Measurements from ENCODE around the gene CD19.

Gene CD19

GRCh38 chr16:28980929-28981328 is 49.2 kb downstream of the CD19 start:
- no peak for DNase-seq

DNA sequence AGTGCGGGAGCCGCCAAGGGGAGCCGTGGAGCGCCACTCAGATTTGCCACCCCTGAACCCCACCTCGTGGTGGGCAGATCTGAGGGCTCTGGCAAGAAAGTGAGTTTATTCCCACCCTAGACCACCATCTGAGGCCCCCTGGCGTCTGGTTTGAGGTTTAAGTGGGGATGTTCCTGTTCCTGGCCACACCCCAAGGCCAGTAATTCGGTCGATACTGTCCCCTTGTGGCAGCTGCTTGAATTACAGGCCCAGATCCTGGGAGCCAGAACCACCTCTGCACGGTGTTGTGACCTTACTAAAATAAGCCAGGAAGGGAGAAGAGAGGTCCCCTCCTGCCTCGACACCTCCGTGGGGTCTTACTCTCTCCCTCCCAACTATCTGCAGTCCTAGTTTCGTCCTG is 49.7 kb downstream of the CD19 start:
- no peak for DNase-seq

- DNase-seq = no peak
These were observed 50.6 kb downstream of the CD19 start for GRCh38 chr16:28982418-28982817.

DNA sequence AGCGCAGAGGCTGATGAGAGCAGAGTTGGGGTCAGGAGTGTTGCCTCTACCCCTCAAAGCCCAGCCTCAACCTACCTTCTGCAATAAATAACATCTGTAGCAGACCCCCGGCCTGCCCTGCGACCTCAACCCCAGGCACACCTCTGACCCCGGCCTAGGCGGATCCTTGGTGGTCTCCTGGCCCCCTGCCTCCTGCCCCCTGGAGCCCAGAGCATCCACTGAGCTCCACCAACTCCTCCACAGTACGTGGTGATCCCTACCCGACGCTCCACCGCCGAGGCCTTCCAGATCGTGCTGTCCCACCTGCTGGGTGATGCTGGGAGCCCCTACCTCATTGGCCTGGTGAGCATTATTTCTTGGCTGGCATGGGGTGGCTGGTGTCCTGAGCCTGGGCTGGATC is 51.2 kb downstream of the CD19 start:
- no peak for DNase-seq

- DNase-seq = no peak
These were observed 51.9 kb downstream of the CD19 start for GRCh38 chr16:28983644-28984043.

DNA sequence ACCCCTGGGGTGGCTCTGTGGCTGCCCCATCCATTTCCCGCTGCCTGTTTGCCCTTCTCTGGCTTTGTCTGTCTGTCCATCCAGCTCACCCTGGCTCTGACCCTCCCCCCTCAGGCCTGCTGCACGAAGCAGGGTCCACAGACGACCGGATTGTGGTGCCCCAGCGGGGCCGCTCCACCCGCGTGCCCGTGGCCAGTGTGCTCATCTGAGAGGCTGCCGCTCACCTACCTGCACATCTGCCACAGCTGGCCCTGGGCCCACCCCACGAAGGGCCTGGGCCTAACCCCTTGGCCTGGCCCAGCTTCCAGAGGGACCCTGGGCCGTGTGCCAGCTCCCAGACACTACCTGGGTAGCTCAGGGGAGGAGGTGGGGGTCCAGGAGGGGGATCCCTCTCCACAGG is 52.3 kb downstream of the CD19 start:
- DNase-seq = no peak

DNA sequence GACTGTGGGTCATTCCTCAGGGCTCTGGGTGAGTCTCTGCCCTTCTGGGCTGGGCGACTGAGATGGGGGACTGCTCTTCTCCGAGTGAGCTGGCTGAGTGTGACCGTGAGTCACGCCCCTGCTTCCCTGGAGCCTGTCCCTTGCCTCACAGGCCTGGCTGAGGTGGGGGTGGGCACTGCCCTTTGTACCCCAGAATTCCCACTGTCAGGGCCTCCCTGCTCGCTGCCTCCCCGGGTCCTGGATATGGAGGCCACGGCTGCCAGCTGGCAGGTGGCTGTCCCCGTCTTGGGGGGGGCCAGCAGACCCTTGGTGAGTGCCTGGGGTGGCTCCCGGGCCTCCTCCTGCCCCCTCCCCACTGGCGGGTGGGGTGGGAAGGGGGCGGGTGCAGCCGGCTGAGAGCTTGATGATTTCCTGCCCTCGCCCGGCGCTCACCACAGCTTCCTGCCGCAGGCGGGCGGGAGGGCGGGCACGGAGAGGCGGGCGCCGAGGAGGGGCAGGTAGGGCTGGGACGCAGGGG is 52.9 kb downstream of the CD19 start, which contains the start of gene LAT:
Gene LAT (plus strand): TSS at position 434 of the 517 bp plus-strand sequence. CDS start 366 bp downstream, outside the sequence.
- no peak for DNase-seq

DNA sequence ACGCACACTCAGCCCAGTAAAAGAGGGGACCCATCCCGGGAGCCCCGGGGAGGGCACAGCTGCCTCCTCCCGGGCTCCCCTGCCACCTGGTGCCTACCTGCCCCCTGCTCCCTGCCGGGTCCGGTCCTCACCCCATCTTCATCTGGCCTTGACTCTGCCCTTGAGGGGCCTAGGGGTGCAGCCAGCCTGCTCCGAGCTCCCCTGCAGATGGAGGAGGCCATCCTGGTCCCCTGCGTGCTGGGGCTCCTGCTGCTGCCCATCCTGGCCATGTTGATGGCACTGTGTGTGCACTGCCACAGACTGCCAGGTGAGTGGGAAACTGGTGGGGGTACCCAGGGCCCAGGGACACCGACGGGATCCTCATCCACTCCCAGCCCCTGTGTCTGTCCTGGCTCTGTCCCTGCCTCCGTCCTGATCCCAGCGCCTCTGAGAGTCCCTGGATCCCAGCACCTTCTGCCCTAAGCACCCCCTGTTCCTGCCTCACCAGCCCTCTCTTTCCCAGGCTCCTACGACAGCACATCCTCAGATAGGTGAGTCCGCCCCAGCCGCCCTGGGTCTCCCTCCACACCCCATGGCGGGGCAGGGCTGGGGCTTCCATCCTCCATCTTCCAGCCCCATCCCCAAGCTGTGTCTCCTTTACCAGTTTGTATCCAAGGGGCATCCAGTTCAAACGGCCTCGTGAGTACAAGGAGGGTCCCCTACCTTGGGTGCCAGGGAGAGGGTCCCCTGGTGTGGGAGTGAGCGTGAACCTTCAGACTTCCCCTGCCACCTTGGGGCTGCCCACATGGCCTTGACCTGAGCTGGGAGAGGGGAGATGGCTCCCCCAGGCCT is 53.7 kb downstream of the CD19 start:
- no peak for DNase-seq

- no peak for DNase-seq
These were observed 54.3 kb downstream of the CD19 start for GRCh38 chr16:28986046-28986445.

DNA sequence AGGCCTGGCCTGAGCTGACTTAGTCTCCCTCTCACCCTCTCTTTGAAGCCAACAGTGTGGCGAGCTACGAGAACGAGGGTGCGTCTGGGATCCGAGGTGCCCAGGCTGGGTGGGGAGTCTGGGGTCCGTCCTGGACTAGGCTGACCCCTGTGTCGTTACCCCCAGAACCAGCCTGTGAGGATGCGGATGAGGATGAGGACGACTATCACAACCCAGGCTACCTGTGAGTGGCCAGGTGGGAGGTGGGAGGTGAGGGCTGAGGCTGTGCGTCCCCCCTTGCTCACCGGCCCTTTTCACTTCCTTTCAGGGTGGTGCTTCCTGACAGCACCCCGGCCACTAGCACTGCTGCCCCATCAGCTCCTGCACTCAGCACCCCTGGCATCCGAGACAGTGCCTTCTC is 54.7 kb downstream of the CD19 start:
- DNase-seq = no peak

DNA sequence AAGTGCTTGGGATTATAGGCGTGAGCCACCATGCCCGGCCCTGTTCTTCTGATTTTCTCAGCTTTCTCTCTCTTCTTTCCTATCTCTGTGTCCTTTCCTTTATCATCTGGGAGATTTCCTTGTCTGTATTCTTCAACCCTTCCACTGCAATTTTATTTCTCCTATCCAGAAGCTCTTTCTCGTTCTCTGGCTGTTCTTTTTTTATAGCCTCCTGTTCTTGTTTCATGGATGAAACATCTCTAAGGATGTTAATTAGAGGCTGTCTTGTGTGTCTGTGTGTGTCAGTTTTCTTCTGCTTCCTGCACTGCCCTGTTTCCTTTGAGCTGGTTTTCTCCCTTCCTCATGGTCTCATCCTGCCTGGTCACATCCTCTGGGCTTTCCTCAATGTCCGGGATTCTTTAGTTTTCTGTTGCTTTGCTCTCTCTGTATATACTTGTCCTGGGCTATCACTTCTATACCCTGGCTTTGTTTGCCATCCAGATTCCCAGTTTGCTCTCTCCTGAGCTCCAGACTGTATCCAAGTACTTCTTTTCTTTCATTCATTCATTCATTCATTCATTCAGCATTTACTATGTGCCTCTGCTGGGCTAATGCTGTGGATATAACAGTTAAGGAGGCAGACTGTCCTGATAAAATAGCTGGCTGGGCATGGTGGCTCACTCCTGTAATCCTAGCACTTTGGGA is 55.5 kb downstream of the CD19 start:
- DNase-seq = no peak
